ENCODE measurements around the gene ASPHD1.

The ASPHD1 gene

DNA sequence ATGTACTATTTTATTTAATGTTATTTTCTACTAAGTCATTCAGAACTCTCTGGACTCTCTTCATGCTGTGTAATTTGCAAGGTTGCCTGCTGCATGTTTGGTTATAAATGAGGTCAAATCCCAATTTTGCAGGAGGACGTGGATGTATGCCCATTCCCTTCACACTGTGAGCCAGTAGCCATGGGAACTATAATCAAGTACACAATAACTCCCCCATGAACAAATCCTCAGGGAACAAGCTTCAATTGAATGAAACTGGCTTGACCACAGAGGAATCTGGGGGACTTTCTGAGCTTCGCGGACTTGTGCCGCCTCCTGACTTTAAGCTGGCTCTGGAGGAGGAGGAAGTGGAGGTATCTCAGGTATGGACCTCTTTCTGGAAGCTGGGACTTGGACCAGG is 40.4 kb downstream of the ASPHD1 start:
- no peak for TF ChIP-seq TEAD4 (IDR thresholded peaks at IDR 0.05)

DNA sequence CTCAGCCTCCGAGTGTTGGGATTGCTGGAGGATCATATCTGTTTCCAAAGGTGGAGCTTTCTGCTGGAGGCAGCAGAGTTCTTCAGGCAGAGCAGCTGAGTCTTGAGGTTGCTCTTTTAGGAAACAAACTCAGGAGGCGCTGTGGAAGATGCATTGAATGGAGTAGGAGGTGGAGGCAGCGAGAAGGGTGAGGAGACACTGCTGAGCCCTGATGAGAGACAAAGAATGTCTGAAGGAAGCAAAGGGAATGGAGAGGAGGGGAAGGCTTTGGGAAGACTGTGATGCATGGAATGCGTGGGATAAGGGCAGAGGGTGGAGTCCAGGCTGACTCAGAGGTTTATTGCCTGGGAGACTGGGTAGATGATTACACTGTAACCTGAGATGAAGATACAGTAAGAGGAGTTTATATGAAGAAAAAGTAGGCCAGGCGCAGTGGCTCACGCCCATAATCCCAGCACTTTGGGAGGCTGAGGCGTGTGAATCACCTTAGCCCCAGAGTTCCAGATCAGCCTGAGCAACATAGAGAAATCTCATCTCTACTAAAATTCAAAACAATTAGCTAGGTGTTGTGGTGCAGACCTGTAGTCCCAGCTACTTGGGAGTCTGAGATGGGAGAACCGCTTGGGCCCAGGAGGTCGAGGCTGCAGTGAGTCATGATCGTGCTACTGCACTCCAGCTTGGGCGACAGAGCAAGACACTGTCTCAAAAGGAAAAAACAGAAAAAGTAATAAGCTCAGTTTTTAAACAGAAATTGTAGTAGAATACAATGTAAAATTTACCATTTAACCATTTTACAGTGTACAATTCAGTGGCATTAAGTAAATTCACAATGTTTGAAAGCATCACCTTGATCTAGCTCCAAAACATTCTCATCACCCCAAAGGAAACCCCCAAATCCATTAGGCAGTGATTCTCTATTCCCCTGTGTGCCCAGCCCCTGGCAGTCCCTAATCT is 43.8 kb downstream of the ASPHD1 start:
- no peak for TF ChIP-seq CREB1 (IDR thresholded peaks at IDR 0.05; ENCODE audit: low read depth)
- TF ChIP-seq YY1 (IDR thresholded peaks at IDR 0.05; ENCODE audit: low read depth), result 0 out of 2 replicates have a peak, but pooled peaks have one; percentile 17
- TF ChIP-seq TEAD4 (IDR thresholded peaks at IDR 0.05), result peak; percentile 92
- TF ChIP-seq EGR1 (IDR thresholded peaks at IDR 0.05), result peak; percentile 81
- no peak; the same call in 1 of the 2 replicates for TF ChIP-seq RAD21 (IDR thresholded peaks at IDR 0.05; ENCODE audit: low read depth)
- TF ChIP-seq EP300 (IDR thresholded peaks at IDR 0.05; ENCODE audit: borderline replicate concordance), result peak; percentile 59; the same call in 1 of the 2 replicates
- 0 out of 2 replicates have a peak, but pooled peaks have one; percentile 41 for TF ChIP-seq TCF12 (IDR thresholded peaks at IDR 0.05; ENCODE audit: low read depth)
- no peak for TF ChIP-seq TAF1 (IDR thresholded peaks at IDR 0.05; ENCODE audit: low read depth)
- TF ChIP-seq NFIC (IDR thresholded peaks at IDR 0.05), result peak; percentile 18; the same call in 1 of the 2 replicates

DNA sequence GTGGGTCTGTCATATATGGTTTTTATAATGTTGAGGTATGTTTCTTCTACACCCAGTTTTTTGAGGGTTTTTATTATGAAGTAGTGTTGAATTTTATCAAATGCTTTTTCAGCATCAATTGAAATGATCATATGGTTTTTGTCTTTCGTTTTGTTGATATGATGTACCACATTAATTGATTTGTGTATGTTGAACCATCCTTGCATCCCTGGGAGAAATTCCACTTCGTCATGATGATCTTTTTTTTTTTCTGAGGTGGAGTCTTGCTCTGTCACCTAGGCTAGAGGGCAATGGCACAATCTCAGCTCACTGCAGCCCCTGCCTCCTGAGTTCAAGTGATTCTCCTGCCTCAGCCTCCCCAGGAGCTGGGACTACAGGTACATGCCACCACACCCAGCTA is 47.6 kb downstream of the ASPHD1 start:
- TF ChIP-seq ZBTB7A (IDR thresholded peaks at IDR 0.05; ENCODE audit: low read depth), result no peak
- TF ChIP-seq TCF12 (IDR thresholded peaks at IDR 0.05; ENCODE audit: low read depth), result no peak
- TF ChIP-seq TAF1 (IDR thresholded peaks at IDR 0.05; ENCODE audit: low read depth), result no peak
- TF ChIP-seq FOXM1 (IDR thresholded peaks at IDR 0.05; ENCODE audit: borderline replicate concordance, low read depth), result no peak
- no peak for TF ChIP-seq CEBPB (IDR thresholded peaks at IDR 0.05)
- TF ChIP-seq, protein P1, sequence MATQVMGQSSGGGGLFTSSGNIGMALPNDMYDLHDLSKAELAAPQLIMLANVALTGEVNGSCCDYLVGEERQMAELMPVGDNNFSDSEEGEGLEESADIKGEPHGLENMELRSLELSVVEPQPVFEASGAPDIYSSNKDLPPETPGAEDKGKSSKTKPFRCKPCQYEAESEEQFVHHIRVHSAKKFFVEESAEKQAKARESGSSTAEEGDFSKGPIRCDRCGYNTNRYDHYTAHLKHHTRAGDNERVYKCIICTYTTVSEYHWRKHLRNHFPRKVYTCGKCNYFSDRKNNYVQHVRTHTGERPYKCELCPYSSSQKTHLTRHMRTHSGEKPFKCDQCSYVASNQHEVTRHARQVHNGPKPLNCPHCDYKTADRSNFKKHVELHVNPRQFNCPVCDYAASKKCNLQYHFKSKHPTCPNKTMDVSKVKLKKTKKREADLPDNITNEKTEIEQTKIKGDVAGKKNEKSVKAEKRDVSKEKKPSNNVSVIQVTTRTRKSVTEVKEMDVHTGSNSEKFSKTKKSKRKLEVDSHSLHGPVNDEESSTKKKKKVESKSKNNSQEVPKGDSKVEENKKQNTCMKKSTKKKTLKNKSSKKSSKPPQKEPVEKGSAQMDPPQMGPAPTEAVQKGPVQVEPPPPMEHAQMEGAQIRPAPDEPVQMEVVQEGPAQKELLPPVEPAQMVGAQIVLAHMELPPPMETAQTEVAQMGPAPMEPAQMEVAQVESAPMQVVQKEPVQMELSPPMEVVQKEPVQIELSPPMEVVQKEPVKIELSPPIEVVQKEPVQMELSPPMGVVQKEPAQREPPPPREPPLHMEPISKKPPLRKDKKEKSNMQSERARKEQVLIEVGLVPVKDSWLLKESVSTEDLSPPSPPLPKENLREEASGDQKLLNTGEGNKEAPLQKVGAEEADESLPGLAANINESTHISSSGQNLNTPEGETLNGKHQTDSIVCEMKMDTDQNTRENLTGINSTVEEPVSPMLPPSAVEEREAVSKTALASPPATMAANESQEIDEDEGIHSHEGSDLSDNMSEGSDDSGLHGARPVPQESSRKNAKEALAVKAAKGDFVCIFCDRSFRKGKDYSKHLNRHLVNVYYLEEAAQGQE (IDR thresholded peaks at IDR 0.05; ENCODE audit: low read depth), result no peak
- TF ChIP-seq, protein P2, sequence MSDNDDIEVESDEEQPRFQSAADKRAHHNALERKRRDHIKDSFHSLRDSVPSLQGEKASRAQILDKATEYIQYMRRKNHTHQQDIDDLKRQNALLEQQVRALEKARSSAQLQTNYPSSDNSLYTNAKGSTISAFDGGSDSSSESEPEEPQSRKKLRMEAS (IDR thresholded peaks at IDR 0.05), result no peak
- TF ChIP-seq RAD21 (IDR thresholded peaks at IDR 0.05; ENCODE audit: low read depth), result no peak
- TF ChIP-seq NFIC (IDR thresholded peaks at IDR 0.05), result no peak
- no peak for TF ChIP-seq YY1 (IDR thresholded peaks at IDR 0.05; ENCODE audit: low read depth)
- TF ChIP-seq TEAD4 (IDR thresholded peaks at IDR 0.05), result no peak
- TF ChIP-seq EP300 (IDR thresholded peaks at IDR 0.05; ENCODE audit: borderline replicate concordance), result no peak
- TF ChIP-seq CREB1 (IDR thresholded peaks at IDR 0.05; ENCODE audit: low read depth), result no peak
- TF ChIP-seq, protein P3, sequence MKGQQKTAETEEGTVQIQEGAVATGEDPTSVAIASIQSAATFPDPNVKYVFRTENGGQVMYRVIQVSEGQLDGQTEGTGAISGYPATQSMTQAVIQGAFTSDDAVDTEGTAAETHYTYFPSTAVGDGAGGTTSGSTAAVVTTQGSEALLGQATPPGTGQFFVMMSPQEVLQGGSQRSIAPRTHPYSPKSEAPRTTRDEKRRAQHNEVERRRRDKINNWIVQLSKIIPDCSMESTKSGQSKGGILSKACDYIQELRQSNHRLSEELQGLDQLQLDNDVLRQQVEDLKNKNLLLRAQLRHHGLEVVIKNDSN (IDR thresholded peaks at IDR 0.05), result no peak
- no peak for TF ChIP-seq EGR1 (IDR thresholded peaks at IDR 0.05)

DNA sequence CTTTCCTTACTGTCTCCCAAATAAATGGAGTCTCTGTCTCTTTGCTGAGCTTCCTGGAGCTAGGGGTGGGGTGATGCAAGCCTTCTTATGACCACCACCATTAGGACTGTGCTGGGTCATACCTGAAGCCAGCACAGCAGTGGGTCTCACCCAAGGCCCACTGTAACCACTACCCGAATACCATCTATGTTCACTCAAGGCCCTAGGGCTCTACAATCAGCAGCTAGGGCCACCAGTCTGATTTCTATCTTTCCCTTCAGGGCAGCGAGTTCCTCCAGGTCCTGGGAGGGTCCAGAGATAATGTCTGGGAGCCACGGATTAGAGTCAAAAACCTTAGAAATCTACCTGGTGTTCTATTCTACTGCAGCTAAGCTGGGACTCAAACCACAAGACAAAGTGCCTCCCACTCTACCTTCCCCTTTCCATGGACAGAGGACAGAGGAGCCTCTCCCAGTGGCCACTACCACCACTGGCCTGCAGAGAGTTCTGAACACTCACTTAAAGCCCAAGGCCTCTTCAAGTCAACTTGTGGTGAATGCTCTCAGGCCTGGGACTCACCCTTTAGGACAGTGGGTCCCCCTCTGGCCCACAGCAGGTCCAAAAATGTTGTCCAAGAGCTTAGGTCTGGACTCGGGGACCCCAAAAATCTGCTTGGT is 50.6 kb downstream of the ASPHD1 start:
- TF ChIP-seq YY1 (IDR thresholded peaks at IDR 0.05; ENCODE audit: low read depth) (no peak), TAF1 (IDR thresholded peaks at IDR 0.05; ENCODE audit: low read depth) (no peak), TCF12 (IDR thresholded peaks at IDR 0.05; ENCODE audit: low read depth) (no peak), CEBPB (IDR thresholded peaks at IDR 0.05) (no peak), FOXM1 (IDR thresholded peaks at IDR 0.05; ENCODE audit: borderline replicate concordance, low read depth) (no peak), RAD21 (IDR thresholded peaks at IDR 0.05; ENCODE audit: low read depth) (no peak), ZBTB7A (IDR thresholded peaks at IDR 0.05; ENCODE audit: low read depth) (no peak)
- TF ChIP-seq, protein P3 (IDR thresholded peaks at IDR 0.05), result no peak
- TF ChIP-seq, protein P2 (IDR thresholded peaks at IDR 0.05), result no peak
- TF ChIP-seq, protein P1 (IDR thresholded peaks at IDR 0.05; ENCODE audit: low read depth), result no peak

DNA sequence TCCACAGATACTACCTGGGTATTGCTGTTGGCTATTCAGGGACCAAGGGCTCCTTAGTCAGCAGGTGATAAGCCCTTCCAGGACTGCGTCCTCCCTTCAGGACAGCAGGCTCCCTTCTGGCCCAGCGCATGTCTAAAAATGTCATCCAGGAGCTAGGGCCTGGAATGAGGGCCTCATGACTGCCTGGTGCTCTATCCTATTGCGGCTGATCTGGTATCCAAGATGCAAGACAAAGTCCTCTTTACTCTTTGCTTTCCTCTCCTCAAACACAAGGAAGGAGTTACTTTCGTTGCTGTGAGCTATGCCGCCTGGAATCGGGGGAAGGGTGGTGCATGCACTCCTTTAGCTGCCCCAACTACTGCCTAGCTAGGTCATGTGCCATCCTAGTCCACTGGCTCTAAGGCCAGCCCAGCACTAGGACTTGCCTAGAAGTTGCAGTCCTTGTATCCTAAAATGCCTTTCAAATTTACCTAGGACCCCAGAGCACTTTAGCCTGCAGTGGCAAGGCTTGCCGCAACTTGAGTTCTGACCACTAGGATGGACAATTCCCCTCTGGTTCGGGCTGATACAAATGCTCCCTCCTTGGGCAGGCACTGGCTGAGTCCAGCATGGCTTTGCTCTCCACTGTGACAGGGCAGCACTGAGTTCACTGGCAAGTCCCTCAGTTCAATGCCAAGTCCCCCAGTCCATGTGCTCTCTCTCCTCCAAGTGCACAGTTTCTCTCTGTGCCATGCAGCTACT is 51.5 kb downstream of the ASPHD1 start:
- no peak for TF ChIP-seq TEAD4 (IDR thresholded peaks at IDR 0.05)
- TF ChIP-seq, protein P2 (IDR thresholded peaks at IDR 0.05), result no peak
- TF ChIP-seq YY1 (IDR thresholded peaks at IDR 0.05; ENCODE audit: low read depth), result no peak
- no peak for TF ChIP-seq FOXM1 (IDR thresholded peaks at IDR 0.05; ENCODE audit: borderline replicate concordance, low read depth)

Data from Ishikawa (cell line).